ENCODE measurements around the gene APOM.

APOM gene

GRCh38 chr6:31621320-31621939 is 34.3 kb upstream of the APOM start:
- no peak for DNase-seq (ENCODE audit: low read depth)
- H3K4me3 ChIP-seq (ENCODE audit: low read depth, low read length) = peak overlapping the region; percentile 77
- TF ChIP-seq MAX (IDR thresholded peaks at IDR 0.05; ENCODE audit: low read depth, low read length) (no peak), MYC (IDR thresholded peaks at IDR 0.05; ENCODE audit: low read depth, low read length) (no peak), POLR2A (IDR thresholded peaks at IDR 0.05; ENCODE audit: extremely low read depth, insufficient read length) (no peak), CTCF (IDR thresholded peaks at IDR 0.05; ENCODE audit: low read depth, low read length) (no peak)

GRCh38 chr6:31621991-31622390 is 33.7 kb upstream of the APOM start:
- TF ChIP-seq CTCF (IDR thresholded peaks at IDR 0.05; ENCODE audit: low read depth, low read length) (no peak), POLR2A (IDR thresholded peaks at IDR 0.05; ENCODE audit: extremely low read depth, insufficient read length) (no peak), MAX (IDR thresholded peaks at IDR 0.05; ENCODE audit: low read depth, low read length) (no peak), MYC (IDR thresholded peaks at IDR 0.05; ENCODE audit: low read depth, low read length) (no peak)

GRCh38 chr6:31622684-31623091 is 33.0 kb upstream of the APOM start:
- DNase-seq (ENCODE audit: low read depth) = peak; percentile 65

More at GRCh38 chr6:31621991-31622390, 33.7 kb upstream of the APOM start:
- peak overlapping the region; percentile 77 for H3K4me3 ChIP-seq (ENCODE audit: low read depth, low read length)
- no peak for DNase-seq (ENCODE audit: low read depth)

GRCh38 chr6:31624070-31624469 is 31.6 kb upstream of the APOM start:
- no peak overlapping the region for H3K4me3 ChIP-seq (ENCODE audit: low read depth, low read length)
- DNase-seq (ENCODE audit: low read depth) = no peak
- TF ChIP-seq POLR2A (IDR thresholded peaks at IDR 0.05; ENCODE audit: extremely low read depth, insufficient read length) (no peak), MAX (IDR thresholded peaks at IDR 0.05; ENCODE audit: low read depth, low read length) (no peak), MYC (IDR thresholded peaks at IDR 0.05; ENCODE audit: low read depth, low read length) (no peak), CTCF (IDR thresholded peaks at IDR 0.05; ENCODE audit: low read depth, low read length) (no peak)

More at GRCh38 chr6:31622684-31623091, 33.0 kb upstream of the APOM start:
- TF ChIP-seq CTCF (IDR thresholded peaks at IDR 0.05; ENCODE audit: low read depth, low read length) = no peak
- TF ChIP-seq POLR2A (IDR thresholded peaks at IDR 0.05; ENCODE audit: extremely low read depth, insufficient read length) = no peak
- no peak for TF ChIP-seq MAX (IDR thresholded peaks at IDR 0.05; ENCODE audit: low read depth, low read length)
- no peak for TF ChIP-seq MYC (IDR thresholded peaks at IDR 0.05; ENCODE audit: low read depth, low read length)
- peak overlapping the region; percentile 77 for H3K4me3 ChIP-seq (ENCODE audit: low read depth, low read length)

GRCh38 chr6:31626952-31627351 is 28.7 kb upstream of the APOM start:
- no peak for DNase-seq (ENCODE audit: low read depth)
- no peak overlapping the region for H3K4me3 ChIP-seq (ENCODE audit: low read depth, low read length)
- TF ChIP-seq MYC (IDR thresholded peaks at IDR 0.05; ENCODE audit: low read depth, low read length) (no peak), POLR2A (IDR thresholded peaks at IDR 0.05; ENCODE audit: extremely low read depth, insufficient read length) (no peak), CTCF (IDR thresholded peaks at IDR 0.05; ENCODE audit: low read depth, low read length) (no peak), MAX (IDR thresholded peaks at IDR 0.05; ENCODE audit: low read depth, low read length) (no peak)
